ENCODE data around the gene ZBTB20.

The ZBTB20 gene

DNA sequence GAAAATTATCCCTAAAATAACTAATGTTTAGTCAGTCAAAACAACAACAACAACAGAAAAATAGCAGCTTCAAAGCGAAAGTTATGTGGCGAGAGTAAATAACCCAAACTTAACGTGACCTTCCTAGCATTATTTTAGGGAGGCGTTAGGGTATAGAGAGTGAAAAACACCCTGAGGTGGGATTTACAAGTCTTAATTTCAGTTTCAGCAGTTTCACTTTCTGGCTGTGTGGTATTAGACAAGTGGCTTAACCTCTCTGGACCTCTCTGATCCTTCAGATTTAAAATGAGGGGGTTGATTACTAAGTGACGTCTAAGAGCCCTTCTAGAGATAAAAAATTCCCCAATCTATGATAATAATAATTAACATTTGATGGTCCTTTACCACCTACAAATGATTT is 291.2 kb downstream of the ZBTB20 start:
- no peak for ATAC-seq
- TF ChIP-seq PPARA (CRISPR knock-in tag; IDR thresholded peaks at IDR 0.05; ENCODE audit: borderline replicate concordance) = no peak
- TF ChIP-seq, protein P1, sequence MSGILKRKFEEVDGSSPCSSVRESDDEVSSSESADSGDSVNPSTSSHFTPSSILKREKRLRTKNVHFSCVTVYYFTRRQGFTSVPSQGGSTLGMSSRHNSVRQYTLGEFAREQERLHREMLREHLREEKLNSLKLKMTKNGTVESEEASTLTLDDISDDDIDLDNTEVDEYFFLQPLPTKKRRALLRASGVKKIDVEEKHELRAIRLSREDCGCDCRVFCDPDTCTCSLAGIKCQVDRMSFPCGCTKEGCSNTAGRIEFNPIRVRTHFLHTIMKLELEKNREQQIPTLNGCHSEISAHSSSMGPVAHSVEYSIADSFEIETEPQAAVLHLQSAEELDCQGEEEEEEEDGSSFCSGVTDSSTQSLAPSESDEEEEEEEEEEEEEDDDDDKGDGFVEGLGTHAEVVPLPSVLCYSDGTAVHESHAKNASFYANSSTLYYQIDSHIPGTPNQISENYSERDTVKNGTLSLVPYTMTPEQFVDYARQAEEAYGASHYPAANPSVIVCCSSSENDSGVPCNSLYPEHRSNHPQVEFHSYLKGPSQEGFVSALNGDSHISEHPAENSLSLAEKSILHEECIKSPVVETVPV (CRISPR knock-in tag; IDR thresholded peaks at IDR 0.05) = no peak

DNA sequence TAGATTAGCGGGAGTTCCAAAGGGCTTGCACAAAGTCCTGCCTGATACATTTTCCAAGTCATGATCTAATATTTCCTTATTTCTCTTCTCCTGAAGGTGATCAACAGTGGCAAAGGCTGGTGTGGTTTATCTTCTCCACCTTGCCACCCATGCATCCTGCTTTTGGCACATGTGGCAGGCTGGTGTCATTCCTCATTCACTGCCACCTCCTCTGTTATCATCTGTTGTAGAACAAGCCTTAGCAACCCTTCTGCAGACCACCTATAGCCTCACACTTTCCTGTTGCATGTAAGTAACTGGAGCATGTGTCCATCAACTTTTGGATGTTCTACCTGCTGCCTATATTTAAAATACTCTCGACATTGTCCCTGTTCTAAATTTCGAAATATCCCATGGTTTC is 294.1 kb downstream of the ZBTB20 start:
- TF ChIP-seq OSR1 (CRISPR knock-in tag; IDR thresholded peaks at IDR 0.05) = no peak
- TF ChIP-seq CSDC2 (CRISPR knock-in tag; IDR thresholded peaks at IDR 0.05) = no peak
- TF ChIP-seq GLIS3 (CRISPR knock-in tag; IDR thresholded peaks at IDR 0.05) = no peak
- TF ChIP-seq ZC3H10 (CRISPR knock-in tag; IDR thresholded peaks at IDR 0.05) = no peak
- TF ChIP-seq, protein P1 (CRISPR knock-in tag; IDR thresholded peaks at IDR 0.05) = no peak
- TF ChIP-seq, protein P2, sequence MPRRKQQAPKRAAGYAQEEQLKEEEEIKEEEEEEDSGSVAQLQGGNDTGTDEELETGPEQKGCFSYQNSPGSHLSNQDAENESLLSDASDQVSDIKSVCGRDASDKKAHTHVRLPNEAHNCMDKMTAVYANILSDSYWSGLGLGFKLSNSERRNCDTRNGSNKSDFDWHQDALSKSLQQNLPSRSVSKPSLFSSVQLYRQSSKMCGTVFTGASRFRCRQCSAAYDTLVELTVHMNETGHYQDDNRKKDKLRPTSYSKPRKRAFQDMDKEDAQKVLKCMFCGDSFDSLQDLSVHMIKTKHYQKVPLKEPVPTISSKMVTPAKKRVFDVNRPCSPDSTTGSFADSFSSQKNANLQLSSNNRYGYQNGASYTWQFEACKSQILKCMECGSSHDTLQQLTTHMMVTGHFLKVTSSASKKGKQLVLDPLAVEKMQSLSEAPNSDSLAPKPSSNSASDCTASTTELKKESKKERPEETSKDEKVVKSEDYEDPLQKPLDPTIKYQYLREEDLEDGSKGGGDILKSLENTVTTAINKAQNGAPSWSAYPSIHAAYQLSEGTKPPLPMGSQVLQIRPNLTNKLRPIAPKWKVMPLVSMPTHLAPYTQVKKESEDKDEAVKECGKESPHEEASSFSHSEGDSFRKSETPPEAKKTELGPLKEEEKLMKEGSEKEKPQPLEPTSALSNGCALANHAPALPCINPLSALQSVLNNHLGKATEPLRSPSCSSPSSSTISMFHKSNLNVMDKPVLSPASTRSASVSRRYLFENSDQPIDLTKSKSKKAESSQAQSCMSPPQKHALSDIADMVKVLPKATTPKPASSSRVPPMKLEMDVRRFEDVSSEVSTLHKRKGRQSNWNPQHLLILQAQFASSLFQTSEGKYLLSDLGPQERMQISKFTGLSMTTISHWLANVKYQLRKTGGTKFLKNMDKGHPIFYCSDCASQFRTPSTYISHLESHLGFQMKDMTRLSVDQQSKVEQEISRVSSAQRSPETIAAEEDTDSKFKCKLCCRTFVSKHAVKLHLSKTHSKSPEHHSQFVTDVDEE (CRISPR knock-in tag; IDR thresholded peaks at IDR 0.05) = no peak
- no peak for TF ChIP-seq ISL1 (CRISPR knock-in tag; IDR thresholded peaks at IDR 0.05)
- TF ChIP-seq ZNF8 (CRISPR knock-in tag; IDR thresholded peaks at IDR 0.05) = no peak
- no peak for TF ChIP-seq ESRRG (CRISPR knock-in tag; IDR thresholded peaks at IDR 0.05)
- no peak for TF ChIP-seq ARNTL (CRISPR knock-in tag; IDR thresholded peaks at IDR 0.05; ENCODE audit: borderline replicate concordance, low read depth)
- TF ChIP-seq ZNF565 (CRISPR knock-in tag; conservative IDR thresholded peaks at IDR 0.05; ENCODE audit: low read depth) = no peak
- TF ChIP-seq ZNF70 (CRISPR knock-in tag; IDR thresholded peaks at IDR 0.05) = no peak
- TF ChIP-seq ZFP30 (CRISPR knock-in tag; IDR thresholded peaks at IDR 0.05) = no peak
- TF ChIP-seq, protein P3, sequence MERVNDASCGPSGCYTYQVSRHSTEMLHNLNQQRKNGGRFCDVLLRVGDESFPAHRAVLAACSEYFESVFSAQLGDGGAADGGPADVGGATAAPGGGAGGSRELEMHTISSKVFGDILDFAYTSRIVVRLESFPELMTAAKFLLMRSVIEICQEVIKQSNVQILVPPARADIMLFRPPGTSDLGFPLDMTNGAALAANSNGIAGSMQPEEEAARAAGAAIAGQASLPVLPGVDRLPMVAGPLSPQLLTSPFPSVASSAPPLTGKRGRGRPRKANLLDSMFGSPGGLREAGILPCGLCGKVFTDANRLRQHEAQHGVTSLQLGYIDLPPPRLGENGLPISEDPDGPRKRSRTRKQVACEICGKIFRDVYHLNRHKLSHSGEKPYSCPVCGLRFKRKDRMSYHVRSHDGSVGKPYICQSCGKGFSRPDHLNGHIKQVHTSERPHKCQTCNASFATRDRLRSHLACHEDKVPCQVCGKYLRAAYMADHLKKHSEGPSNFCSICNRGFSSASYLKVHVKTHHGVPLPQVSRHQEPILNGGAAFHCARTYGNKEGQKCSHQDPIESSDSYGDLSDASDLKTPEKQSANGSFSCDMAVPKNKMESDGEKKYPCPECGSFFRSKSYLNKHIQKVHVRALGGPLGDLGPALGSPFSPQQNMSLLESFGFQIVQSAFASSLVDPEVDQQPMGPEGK (CRISPR knock-in tag; IDR thresholded peaks at IDR 0.05; ENCODE audit: borderline replicate concordance) = no peak

DNA sequence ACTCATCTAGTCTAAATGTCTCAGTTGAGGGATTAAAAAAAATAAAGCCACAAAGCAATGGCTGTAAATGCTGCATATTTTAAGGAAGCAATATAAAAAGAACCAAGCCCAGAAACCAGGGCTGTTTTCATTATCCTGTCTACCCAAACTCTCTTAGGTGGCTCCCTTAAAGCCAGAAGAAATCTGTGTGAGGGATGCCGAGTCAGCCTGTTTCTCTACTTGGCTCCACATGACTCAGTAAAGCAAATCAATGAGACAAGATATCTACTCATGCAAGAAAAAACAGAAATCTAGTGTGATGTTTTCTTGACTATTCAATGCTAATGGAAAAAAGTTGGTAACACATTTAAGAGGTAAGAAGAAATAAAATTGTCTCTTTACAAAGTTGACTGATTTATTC is 296.2 kb downstream of the ZBTB20 start:
- TF ChIP-seq OSR1 (CRISPR knock-in tag; IDR thresholded peaks at IDR 0.05) = no peak
- TF ChIP-seq, protein P2 (CRISPR knock-in tag; IDR thresholded peaks at IDR 0.05) = no peak
- ATAC-seq = no peak

More for the DNA sequence above, 294.1 kb downstream of the ZBTB20 start:
- ATAC-seq = no peak

DNA sequence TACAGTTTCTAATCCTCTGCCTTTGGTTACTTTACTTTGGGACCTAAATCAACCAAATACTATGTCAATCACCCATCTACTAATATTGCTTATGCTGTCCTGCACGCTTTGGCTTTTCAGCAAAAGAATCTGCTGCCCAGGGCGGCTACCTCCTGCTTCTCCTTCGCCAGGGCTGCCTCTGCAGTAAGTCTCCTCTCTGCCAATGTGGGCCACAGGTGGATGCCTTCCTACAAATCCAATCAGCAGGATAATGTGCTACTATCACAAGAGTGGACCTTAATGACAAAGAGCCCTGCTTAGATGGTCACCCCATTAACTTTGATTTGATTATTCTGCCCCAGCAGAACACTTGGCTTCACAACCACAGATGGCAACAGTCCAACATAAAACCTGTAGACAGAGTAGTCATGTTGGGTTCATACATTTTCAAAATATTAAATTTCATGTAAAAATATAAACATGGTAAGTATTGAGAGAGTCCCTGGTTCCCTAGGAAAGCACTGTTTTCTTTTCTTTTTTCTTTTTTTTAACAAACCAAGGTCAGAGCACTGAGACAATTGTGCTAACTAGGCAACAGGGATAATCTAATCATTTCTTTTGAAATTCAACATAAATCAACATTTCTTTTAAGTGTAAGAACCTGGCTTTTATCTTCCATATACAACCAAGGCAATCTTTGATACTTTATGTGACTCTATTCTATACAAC is 298.3 kb downstream of the ZBTB20 start:
- no peak for ATAC-seq
- no peak for TF ChIP-seq SNAI2 (CRISPR knock-in tag; IDR thresholded peaks at IDR 0.05)
- TF ChIP-seq ISL1 (CRISPR knock-in tag; IDR thresholded peaks at IDR 0.05) = peak; percentile 38; the same call in 1 of the 2 replicates
- TF ChIP-seq PPARA (CRISPR knock-in tag; IDR thresholded peaks at IDR 0.05; ENCODE audit: borderline replicate concordance) = no peak
- peak; percentile 43; the same call in 1 of the 2 replicates for TF ChIP-seq TCF4 (CRISPR knock-in tag; IDR thresholded peaks at IDR 0.05; ENCODE audit: borderline replicate concordance)
- TF ChIP-seq, protein P2 (CRISPR knock-in tag; IDR thresholded peaks at IDR 0.05) = no peak
- TF ChIP-seq, protein P3 (CRISPR knock-in tag; IDR thresholded peaks at IDR 0.05; ENCODE audit: borderline replicate concordance) = no peak

Measured in SK-N-SH treated with all-trans-retinoic acid at 6 μM for 48 hours (cell line).